Stimulated activated CD4-positive, alpha-beta T cell treated with anti-CD3 and anti-CD28 coated beads, Interleukin-15, amount 100 ng/mL, for 1 hour (primary cell): ENCODE measurements around the gene SYNPO.

ENCODE experiments used
- DNase-seq, 2 donors: peaks; one replicate each; pipeline ENCODE4 v3.0.0-alpha.2; 2020; ENCODE audit warnings: low read depth in 1 of 2, low spot score in 1 of 2

SYNPO gene

DNA sequence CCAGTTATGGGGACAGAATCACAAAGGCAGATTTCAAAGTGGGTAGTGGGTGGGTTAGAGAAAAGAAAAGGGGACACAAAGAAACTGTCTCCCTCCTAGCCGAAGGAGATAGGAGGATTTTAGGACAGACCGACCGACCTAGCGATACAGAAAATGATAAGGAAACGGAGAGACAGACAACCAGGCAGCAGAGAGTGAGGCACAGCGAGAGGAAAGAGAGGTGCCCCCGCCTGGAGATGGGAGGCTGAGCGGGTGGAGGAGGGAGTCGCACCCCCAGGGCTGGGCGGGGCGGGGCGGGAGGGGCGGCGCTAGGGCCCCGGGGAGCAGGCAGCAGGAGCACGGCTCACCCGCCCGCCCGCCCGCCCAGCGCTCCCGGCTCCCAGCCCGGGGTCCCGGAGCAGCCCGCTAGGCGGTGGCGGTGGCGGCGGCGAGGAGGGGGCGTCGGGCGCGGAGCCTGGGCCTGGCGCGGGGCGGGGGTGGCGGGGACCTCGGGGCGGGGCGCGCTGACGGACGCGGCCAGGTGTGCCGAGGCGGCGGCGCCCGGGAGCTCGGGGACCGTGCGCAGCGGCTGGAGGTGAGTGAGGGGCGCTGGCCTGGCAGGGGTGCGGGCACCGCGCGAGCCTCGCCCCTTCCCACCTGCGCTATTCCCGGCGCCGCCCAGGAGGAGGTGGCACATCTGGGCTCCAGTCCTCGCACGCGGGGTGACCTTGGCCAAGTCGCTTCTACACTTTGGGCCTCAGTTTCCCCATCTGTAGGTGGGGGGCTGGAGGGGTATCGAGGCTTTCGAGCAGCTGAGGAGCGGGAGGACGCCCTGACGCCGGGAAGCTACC, 15.9 kb upstream of the SYNPO start:
- DNase-seq: no peak

DNA sequence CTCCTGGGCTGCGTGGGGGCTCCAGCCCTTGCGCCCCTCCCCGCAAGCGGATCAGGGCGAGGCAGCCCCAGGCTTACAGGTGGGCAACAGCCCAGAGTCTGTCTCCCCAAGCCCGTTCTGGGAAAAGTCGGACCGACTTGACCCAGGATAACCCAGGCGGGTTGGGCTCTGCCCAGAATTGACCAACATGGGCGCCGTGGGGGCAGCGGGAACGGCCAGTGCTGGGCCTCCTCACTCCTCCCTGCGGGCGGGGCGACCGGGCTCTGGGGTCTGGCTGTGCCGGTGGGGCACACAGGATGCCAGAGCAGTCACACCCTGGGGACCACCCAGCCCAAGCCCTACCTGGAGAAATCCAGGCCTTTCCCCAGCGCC, 15.3 kb upstream of the SYNPO start:
- DNase-seq: no peak

DNA sequence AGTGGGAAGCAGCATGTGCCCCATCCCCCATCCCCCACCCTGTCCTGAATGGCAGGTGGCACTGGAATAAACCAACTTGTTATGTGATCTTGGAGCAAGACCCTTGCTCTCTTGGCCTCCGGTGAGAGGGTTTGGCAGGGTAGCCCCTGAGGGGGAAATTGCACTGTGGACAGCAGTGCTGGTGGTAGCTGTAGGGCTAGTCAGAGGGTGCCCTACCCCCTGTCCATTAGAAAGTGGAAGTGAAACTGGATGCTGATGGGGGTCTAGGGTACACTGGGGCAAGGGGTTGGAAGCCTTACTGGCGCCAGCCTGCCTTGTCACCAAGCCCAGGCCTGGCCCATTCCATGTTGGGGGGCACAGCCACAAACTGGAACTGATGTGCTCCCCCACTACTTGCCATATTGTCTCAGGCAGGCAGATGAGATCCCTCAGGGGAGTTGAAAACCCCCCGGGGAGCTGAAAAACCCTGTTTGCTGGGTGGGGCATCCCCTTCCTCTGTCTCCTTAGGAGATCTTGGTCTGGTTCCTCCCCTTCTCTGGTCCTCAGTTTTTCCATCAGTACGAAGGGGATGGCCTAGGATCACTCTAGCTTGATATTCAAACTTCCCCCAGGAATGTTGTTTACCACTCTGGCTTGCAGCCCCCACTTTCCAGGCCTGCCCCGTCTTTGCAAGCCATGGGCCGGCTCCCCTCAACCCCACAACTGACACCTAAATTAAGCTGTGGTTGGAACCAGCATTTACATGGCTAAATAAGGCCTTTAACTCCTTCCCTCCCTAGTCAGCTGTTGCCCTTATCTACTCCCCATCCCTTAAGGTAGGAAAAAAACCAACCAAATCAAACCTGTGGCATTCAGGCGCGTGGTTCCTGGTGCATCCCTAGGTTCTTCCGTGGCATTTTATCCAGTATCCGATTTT, 14.4 kb upstream of the SYNPO start:
- DNase-seq: no peak

DNA sequence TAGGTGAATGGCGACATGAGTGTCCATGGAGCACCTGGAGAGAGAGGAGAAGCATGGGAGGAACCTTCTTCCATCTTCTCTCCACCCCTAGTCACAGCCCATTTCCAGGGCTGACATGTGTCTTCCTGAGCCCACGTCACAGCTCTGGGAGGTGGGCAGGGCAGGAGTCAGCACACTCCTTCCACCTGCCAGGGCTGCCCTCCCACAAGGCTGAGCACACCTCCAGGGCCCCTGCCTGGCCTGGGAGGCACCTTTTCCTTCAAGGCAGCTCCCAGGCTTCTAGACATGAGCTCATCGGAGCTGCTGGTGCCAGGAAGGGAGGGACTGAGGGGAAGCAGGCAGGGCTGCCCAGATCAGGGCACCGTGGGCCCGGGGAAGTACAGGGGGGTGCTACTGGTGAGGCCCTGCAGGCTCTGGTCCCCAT, 13.6 kb upstream of the SYNPO start:
- no peak for DNase-seq

DNA sequence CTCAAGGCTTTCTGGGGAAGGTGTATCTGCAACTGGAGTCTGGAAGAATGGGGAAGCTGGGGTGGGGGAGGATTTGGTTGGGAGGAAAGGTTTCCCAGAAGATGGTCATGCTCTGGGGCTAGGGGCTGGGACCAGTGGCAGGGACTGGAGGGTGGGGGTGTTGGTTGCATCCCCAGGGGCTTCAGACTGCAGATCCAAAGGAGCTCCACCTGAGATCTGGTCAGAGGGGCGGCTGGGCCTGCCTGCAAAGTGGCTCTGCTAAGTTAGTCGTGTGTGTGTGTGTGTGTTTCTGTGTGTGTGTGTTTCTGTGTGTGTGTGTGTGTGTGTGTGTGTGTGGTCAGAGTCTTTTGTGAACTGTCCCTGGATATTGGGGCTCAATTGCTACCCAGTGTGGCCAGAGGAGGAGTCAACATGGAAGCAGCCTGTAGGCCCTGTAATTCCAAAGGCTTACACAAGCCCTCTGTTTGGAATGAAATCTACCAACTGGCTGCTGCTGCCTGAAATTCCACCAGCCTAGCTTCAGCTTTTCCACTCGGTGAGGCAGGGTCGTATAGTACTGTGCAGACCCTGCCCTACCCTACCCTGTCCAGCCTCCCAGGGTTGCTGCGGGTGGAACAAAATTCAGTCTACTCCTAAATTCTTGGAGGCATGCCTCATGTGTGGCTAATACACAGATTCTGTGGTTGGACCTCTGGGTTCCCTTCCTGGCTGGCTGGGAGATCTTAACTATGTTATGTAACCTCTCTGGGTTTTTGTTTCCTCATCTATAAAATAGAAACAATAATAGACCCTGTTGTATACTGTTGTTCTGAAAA, 12.5 kb upstream of the SYNPO start:
- no peak for DNase-seq

DNA sequence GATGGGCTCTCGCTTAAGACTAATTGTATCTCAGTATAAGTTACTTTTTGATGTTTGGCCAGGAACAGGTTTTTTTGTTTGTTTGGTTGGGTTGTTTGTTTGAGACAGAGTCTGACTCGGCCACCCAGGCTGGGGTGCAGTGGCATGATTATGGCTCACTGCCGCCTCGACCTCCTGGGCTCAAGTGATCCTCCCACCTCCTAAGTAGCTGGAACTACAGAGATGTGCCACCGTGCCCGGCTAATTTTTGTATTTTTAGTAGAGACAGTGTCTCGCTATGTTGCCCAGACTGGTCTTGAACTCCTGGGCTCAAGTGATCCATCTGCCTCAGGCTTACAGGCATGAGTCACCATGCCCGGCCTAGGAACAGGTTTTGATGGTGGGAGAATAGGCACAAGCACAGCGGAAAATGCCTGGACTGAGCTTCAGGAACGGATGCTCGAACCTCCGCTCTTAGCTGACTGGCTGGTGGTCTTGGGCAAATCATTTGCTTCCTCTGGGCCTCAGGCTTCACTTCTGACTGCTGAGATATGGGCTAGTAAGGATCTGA, 11.4 kb upstream of the SYNPO start:
- DNase-seq: no peak

DNA sequence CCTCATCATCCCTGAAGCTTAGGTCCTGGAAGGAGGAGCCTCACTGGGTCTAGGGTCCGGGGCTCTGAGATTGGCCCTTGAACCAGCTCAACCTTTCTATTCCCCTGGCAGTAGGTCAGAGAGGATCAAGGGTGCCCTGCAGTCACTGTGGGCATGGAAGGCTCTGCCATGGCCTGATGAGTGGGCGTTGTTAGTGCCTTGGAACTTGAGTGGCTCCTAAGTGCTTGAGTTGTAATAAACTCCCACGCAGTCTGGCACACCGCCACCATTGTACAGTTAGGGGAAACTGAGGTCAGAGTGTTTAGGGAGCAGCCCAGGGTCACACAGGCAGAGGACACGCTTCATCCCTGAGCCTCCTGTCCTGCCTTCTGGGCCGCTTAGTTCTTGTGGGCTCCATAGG, 10.4 kb upstream of the SYNPO start:
- DNase-seq: no peak

DNA sequence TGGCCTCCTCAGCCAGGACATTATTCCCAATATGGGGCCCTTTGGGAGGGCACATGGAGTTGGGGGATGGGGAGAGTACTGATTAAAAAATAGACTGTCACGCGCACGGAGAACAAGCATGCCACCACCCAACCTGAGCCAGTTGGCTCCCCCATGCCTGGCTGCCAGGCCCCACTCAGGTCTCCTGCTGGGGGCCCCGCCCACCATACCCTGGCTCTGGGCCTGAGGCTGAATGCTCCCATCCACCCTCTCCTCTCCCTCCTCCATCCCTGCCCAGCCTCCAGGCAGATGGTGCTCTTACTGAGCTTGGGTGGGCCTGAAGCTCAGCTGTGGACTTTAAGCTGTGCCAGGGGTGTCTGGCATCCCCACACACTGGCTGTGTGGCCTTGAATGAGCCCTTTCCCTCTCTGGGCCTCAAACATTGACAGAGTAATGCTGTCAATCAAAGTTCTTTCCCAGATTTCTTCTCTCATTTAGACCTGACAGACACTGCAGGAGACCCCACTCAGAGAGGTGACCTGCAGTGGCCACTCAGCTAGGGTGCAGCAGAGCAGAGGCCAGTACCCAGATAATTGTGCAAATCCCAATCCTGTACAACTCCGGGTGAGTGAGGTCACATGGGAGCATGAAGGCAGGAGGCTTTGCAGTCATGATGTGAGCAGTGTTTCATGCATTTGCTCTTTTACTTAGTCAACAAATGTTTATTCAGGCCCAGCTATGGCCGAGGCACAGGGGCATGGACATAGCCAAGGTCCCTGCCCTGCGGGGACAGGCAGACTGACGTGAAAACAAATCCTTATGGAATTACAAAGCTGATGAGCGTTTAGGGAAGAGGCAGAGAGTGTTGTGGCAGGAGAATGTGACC, 9.8 kb upstream of the SYNPO start:
- no peak for DNase-seq

DNA sequence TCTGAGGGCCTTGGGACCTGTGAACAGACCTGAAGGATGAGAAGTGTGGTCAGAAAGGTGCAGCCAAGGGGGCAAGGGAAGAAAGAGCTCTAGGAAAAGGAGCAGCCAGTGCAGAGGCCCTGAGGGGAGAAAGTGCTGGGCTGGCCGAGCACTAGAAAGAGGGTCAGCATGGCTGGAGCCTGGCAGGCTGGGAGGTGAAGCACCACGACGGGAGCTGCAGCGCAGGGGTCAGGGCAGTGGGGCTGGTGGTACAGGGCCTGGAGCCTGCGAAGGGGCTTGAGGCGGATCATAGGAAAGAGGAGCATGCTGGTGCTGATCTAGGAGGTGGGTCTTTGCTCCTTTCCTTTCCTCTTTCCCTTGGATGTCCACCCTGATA, 9.1 kb upstream of the SYNPO start:
- no peak for DNase-seq

DNA sequence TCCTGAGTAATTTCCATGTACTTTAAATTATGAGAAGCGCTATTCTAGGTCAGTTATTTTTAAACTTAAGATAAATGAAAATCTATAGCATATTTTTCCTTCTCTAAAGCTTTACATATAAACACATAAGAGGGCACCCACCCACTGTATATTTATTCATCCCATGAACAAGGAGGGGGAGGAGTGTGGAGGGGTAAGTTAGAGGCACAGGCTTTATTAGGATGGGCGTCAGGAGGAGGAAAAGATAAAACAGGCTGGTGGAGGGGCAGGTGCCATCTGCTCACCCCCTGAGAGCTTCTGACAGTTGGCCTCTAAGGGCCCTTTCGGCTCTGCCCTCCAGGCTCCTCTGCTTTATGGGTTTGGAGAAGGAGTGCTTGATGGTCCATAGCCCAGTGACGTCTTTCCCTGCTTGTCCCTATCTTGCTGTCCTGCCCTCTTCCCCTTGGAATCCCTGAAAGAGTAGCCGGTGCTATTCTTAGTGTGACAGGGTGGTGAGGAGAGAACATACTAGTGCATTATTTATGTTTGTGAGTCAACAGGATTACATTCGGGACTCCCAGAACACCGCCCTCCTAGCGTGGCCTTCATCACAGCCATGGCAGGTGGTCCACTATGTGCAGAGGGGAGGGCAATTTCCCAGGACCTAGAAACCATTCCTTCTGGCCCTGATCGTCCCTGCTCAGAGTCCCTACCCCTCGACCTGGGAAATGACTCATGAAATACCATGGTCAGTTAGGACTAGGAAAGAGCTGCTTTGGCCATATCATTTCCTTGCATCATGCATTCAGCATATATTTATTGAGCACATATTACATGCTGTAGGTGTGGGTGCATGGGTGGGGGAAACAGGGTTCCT, 7.9 kb upstream of the SYNPO start:
- no peak for DNase-seq

DNA sequence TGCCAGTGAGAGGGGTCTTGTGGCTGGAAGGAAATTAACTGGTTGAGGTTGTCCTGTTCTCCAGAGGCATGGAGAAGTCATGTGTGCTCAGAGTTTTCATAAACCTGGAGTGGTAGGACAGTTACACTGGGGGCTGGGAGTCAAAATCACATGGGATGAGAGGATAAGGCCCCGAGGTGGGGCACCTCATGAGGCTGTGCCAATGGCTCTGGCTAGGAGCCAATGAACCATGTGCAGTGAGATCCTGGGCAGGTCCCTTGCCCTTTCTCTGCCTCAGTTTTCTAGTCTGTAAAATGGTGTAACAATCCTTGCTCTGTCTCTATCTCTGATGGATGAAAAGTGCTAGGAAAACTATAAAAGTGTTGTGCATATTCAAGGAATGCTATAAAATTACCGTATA, 7.0 kb upstream of the SYNPO start:
- DNase-seq: no peak

DNA sequence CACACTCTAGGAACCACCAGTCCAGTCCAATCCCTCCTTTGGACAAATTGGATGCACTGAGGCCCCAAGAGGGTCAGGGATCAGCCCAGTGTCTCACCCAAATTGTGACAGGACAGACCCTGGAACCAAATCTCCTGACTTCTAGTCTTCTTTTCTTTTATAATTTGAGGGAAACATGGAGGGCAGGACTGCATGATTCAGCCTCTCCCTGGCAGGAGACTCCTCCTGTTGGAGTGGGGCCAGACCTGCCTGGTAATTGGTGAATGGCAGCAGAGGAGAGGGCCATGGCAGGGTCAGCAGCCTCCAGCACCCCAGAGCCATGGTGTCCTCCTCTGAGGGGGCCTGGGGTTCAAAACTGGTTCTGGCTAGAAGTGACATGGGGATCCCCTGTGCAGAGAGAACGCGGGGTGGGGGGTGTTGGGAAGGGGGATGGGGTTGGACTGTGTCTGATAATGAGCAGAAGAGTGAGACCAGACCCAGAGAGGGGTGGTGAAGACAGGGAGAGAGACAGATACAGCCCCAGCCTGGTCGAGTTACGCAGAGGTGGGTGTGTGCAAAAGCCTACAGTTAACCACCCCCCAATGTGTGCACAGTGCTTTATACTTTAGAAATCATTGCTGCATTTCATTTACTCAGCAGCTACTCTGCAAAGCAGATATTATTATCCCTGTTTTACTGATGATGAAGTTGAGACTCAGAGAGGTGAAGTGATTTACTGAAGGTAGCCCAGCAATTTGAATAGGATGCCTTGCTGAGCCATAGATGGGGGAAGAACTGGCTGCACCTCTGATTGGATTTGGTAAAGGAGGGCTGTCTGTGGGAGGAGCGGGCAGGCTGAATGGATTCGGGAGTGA, 3.8 kb upstream of the SYNPO start:
- no peak for DNase-seq

DNA sequence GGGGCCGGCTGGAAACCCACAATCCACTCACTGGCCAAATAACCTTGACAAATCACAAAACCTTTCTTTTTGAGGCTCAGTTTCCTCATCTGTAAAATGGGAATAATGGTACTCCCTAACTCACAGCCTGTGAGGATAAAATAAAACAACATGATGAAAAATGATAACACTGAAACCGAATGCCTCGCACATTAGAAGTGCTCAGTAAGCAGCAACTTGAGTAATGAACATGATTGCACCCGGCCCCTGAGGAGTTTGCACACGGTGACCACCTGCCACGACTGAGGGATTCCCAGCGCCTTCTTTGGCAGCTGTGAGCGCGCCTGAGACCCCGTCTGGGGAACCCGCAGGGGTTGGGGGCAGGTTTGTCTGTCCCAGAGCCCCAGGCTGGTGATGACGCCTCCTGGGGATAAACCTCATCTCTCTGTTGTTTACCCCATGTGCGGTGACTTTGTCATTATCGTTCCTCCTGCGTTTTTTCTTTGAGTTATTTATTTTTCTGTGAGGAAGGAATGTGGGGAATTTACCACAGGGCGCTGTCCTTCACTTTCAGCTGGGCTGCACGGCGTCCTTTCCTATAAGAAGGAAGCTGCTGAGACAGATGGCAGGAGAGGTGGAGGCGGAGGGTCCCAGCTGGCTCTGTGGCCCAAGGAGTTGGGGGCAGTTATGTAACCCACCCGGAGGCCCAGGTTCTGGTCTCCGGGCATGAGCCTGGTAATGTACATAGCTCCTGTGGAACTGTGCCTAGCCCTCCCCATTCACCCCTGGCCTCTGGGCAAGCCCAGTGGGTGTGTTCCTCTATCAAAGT, 3.0 kb upstream of the SYNPO start:
- DNase-seq: no peak

DNA sequence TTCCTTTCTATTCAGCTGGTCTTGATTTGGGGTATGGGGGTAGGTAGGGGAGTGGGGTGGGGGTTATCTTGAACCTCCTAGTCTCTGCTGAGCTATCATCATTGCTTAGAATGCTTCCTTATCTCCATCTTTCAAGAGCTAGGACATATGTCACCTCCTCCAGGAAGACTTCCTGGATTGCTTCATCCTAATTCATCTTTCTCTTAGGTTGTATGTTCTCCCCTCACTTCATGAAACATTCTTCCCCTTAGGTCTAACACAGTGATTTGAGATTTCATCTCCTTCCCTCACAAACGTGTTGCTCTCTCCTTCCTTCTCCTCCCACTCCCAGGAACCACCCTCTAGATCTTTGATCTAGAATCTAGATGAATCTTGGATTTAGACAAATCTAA, 2.4 kb upstream of the SYNPO start:
- DNase-seq: no peak

DNA sequence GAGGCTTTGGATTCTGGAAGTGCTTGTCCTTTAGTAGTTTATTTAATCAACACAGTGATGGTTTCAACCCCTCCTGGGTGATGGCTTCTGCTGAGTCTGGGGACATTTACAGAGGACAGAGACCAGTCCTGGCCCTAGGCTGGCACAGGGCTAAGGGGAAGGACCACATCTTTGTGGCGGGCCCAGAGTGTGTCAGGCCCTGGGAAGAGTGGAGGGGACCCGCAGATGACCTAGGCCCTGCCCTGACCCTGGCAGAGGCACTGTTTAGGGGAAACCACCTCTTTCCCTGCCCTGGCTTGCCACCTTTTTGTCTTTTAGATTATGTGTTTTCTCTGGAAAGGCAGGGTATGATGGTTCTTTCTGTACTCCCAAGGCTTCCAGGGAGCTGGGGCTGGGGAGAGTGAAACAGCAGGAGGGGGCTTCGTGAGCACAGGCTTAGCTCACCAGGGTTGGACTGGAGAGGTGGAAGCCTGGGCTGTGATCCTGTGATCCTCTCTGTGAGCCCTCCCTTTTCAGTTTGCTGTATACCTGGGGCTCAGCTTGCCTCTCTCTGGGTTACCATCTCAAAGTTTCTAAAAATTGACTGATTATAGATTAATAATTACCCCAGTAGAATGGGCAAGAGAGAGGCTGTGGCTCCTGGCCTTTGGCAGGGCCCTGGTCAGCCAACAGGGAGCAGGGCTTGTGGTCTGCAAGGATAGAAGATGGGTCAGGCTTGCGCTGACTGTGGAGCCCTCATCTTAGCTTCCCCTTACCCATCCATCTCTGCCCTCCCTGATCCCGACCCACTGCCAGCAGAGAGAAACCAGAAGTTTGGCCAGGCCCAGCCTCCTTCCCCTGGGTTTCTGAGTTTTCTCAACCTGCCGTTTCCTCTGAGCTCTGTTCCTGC, 1.7 kb upstream of the SYNPO start:
- no peak for DNase-seq

DNA sequence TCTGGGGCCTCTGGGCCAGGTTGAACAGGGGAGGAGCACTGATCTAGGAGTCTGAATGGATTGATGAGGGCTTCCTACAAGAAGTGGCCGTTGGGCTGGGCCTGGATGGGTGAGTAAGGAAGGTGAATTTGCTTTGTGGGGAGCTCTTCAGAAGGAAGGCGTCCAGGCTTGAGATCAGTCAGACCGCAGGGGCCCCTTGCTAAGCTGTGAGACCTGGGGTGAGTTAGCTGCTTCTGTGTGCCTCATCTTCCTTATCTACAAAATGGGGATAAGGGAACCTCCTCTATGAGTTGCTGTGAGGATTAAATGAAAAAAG, 1.1 kb upstream of the SYNPO start:
- DNase-seq: no peak

DNA sequence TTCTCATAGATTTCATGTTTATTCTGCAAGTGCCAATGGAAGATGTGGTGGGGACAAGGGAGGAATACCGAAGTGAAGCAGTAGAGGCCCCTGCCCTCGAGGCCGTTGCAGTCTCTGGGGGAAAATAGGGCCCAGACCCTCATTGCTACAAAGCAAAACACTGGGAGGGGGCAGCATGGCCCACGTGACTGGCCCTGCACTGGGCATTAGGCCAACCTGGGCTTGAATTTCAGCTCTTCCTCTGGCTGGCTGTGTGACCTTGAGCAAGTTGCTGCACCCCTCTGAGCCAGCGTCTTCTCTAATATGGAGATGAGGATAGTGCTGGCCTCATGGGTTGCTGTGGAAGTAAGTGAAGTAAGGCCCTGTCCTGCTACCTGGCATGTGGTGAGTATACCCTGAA, 709 bp upstream of the SYNPO start:
- DNase-seq: no peak
